GM21737 (cell line): ENCODE results near the gene SEC16B.

Experiments
- ATAC-seq: cut with Tn5 transposase; IDR thresholded peaks from one replicate; pipeline ENCODE4 v1.9.1; 2021; ENCODE audit warnings: mild to moderate bottlenecking, moderate library complexity; ENCODE audit not compliant: unreplicated experiment

The SEC16B gene

GRCh38 chr1:177913762-177914540, 55.9 kb downstream of the SEC16B start:
- no peak for ATAC-seq

GRCh38 chr1:177912991-177913390, 56.9 kb downstream of the SEC16B start:
- ATAC-seq, result no peak

DNA sequence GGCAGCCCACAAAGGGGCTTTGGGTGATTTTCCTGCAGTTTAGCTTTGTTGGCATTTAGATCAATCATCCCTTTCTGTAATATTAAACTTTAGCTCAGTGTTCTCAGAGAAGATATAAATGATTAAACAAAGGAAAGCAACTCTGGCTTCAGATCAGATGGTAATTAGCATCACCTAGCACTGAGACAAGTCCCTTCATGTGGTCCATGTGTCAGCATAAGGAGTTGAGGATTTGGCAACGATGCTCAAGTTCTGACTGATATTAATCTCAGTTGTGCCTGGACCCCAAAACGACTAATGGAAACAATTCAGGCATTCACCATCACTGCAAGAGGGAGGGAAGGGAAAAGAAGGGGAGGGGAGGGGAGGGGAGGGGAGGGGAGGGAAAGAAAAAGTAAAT, 60.4 kb downstream of the SEC16B start:
- ATAC-seq, result no peak

DNA sequence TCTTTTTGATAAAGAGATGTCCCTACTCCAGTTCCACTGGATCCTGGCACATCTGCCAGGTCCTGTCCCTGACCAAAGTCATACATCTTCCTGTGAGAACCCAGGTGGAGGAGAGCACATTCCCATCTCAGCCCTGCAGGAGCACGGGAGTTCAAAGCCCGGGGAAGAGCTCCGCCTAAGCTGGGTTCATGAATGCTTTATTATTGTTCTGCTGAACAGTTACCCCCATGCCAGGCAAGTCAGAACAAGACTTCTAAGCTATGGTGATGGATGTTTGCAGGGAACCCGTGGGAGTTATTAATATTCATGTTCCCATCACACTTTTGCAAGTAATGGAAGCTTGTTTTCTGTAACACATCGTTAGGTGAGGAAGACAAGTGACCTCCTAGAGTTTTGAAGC, 62.9 kb downstream of the SEC16B start:
- no peak for ATAC-seq

DNA sequence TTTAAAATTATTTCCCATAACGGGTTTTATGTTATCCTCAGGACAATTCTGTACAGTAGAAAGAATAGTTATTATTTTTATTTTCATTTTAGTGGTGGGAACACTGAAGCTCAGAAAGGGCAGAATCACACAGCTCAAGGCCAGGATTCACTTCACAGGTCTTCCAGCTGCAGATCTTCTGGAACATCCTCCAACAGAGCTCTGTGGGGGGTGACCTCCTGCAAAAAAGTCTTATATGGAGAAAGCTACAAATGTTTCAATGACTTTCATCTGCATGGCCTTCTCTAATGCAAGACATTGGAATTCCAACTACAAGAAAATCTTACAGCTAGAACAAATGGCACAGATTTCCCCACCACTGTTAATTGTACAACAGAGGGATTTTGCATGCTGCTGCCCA, 64.2 kb downstream of the SEC16B start:
- no peak for ATAC-seq

DNA sequence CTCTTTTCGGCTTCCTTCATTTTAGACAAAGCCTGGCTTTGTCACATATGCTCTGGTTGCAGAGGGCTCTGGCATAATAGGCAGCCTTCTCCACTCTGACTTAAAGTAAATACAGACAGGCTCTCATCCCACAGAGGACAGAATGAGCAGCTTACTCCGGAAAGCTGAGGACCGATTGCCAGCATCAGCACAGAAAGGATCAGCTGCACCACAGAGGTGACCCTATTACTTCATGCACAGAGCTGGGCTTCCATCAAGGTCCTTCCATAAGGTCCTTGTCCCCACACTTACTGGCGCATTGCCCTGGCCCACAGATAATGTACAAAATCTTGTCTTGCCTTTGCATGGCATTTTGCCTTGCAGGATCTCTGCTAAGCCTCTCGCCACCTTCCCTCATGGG, 67.6 kb downstream of the SEC16B start:
- ATAC-seq, result no peak

GRCh38 chr1:177897998-177898654, 71.7 kb downstream of the SEC16B start:
- ATAC-seq, result no peak

- no peak for ATAC-seq
Observed at GRCh38 chr1:177897281-177897997, 72.4 kb downstream of the SEC16B start.
